ENCODE measurements around the gene PARP12.

- TF ChIP-seq KDM4B (CRISPR knock-in tag; IDR thresholded peaks at IDR 0.05): no peak
- TF ChIP-seq MAX (IDR thresholded peaks at IDR 0.05): no peak
- TF ChIP-seq USF2 (IDR thresholded peaks at IDR 0.05; ENCODE audit: low read depth, low read length): no peak
- TF ChIP-seq USF2 (CRISPR knock-in tag; IDR thresholded peaks at IDR 0.05; ENCODE audit: borderline replicate concordance): no peak
- no peak for TF ChIP-seq ZNF253 (CRISPR knock-in tag; IDR thresholded peaks at IDR 0.05; ENCODE audit: borderline replicate concordance)
- no peak for TF ChIP-seq KAT2B (IDR thresholded peaks at IDR 0.05; ENCODE audit: borderline replicate concordance, low read depth, low read length)
- TF ChIP-seq CREB1 (IDR thresholded peaks at IDR 0.05): no peak
- TF ChIP-seq CREB1 (CRISPR knock-in tag; IDR thresholded peaks at IDR 0.05): no peak
- no peak for TF ChIP-seq MLXIP (CRISPR knock-in tag; IDR thresholded peaks at IDR 0.05; ENCODE audit: borderline replicate concordance)
- TF ChIP-seq CTCF (CRISPR knock-in tag; IDR thresholded peaks at IDR 0.05): no peak
- no peak for TF ChIP-seq POLR2A (IDR thresholded peaks at IDR 0.05; ENCODE audit: insufficient read depth in 1 of 2, low read depth in 2 of 2, low read length in 2 of 2)
- TF ChIP-seq ZNF761 (CRISPR knock-in tag; conservative IDR thresholded peaks at IDR 0.05): no peak
Observed at GRCh38 chr7:140036224-140036962, 26.4 kb downstream of the PARP12 start.
